Stimulated activated CD4-positive, alpha-beta T cell treated with anti-CD3 and anti-CD28 coated beads, TNF-alpha, amount 100 ng/mL, for 4 hours (primary cell): ENCODE data around the gene ACTRT2.

Experiments used
- DNase-seq, 3 experiments: peaks; one replicate each; pipeline ENCODE4 v3.0.0-alpha.2; 2020; ENCODE audit warnings: low read depth in 3 of 3

ACTRT2 gene

GRCh38 chr1:3021233-3021671 is at the start of gene ACTRT2:
ACTRT2 (plus strand) TSS chr1:3021467; CDS start chr1:3021687, 220 bp downstream.
- no peak for DNase-seq

- no peak for DNase-seq
These were observed 49.7 kb upstream of the ACTRT2 start for GRCh38 chr1:2971609-2972008.

GRCh38 chr1:2972011-2972878 is 49.0 kb upstream of the ACTRT2 start:
- no peak for DNase-seq

- DNase-seq, result no peak
These were observed 48.2 kb upstream of the ACTRT2 start for GRCh38 chr1:2972879-2973575.

- no peak for DNase-seq
These were observed 47.4 kb upstream of the ACTRT2 start for GRCh38 chr1:2973601-2974593.

DNA sequence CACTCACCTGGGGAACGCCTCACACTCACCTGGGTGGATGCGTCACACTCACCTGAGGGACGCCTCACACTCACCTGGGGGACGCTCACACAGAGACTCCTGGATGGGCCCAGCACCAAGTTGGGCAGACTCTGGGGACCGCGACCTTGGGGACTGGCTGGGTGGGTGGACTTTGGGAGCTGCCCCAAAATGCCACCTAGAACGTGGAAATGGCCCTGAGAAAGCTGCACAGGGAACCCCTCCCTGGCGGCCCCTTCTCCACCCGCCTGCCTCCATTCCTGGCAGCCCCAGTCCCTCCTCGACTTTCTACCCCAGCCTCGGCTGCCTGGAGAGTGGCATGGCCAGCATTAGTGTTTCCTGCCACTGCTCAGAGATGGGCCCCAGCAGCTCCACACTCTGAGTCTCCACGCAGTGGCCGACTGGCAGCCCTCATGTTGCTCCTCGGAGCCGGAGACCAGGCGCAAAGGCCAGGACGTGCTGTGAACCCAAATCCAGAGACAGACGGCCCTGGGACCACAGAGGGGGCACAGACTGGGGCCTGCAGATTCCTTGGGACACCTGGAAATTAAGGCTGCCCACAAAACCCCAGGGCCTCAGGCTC is 46.5 kb upstream of the ACTRT2 start:
- DNase-seq, result no peak

DNA sequence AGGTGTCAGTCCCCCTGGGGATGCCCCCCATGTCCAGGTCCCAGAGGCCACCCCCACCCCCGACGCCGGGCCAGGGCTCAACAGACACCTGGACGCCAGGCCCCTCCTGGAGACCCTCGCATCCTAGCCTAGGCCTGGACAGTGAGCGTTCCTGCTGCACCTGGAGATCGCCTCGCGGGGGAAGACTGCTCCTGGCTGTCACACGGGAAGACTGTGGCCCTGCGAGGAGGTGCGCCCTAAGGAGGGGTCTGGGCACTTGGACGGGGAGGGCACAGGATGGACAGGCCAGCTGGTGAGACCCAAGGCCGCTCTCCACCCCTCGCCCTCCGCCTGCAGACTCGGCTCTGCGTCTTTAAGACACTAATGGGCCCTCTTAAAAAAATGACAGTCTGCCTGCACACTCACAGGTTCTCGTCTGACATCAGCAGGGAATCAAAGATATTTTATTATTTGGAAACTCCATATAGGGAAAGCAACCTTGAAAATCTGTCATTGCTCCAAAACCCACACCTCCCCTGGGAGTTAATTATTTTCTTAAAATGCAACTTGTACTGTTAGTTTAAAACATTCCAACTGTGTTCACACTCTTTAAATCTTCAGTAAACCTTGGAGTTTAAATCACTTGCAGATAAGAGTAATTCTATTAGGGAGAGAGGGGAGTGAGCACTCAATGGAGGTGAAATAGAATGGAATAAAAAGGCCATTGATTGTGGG is 45.6 kb upstream of the ACTRT2 start:
- no peak for DNase-seq

GRCh38 chr1:2976180-2976562 is 45.1 kb upstream of the ACTRT2 start:
- DNase-seq, result no peak

- no peak for DNase-seq
These were observed 43.2 kb upstream of the ACTRT2 start for GRCh38 chr1:2977886-2978611.

DNA sequence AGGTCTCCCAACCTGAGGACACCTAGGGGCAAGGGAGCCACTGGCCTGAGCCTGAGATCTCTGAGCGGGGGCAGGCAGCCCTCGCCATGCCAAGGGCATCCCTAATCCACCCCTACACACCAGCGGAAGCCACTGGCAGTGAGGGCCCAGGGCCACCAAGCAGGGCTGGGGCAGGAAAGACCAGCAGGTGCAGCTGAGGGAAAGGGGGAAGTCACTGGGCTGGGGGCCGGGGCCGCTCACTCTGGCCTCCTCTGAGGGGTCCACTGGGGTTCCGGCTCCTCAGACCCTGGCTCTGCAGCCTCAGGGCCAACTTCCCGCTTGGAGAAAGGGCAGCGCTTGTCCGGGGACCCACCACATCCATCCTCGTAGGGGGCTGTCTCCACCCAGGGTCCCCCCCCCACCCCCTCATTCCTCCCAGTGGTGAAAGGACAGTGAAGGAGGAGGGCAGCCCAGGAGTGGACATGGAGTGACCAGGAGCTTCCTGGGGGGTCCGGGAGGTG is 42.5 kb upstream of the ACTRT2 start:
- no peak for DNase-seq

GRCh38 chr1:2979191-2980072 is 41.8 kb upstream of the ACTRT2 start:
- DNase-seq, result no peak

- no peak for DNase-seq
These were observed 41.0 kb upstream of the ACTRT2 start for GRCh38 chr1:2980073-2980791.

GRCh38 chr1:2980849-2981248 is 40.4 kb upstream of the ACTRT2 start:
- no peak for DNase-seq

- no peak for DNase-seq
These were observed 39.9 kb upstream of the ACTRT2 start for GRCh38 chr1:2981388-2981787.

DNA sequence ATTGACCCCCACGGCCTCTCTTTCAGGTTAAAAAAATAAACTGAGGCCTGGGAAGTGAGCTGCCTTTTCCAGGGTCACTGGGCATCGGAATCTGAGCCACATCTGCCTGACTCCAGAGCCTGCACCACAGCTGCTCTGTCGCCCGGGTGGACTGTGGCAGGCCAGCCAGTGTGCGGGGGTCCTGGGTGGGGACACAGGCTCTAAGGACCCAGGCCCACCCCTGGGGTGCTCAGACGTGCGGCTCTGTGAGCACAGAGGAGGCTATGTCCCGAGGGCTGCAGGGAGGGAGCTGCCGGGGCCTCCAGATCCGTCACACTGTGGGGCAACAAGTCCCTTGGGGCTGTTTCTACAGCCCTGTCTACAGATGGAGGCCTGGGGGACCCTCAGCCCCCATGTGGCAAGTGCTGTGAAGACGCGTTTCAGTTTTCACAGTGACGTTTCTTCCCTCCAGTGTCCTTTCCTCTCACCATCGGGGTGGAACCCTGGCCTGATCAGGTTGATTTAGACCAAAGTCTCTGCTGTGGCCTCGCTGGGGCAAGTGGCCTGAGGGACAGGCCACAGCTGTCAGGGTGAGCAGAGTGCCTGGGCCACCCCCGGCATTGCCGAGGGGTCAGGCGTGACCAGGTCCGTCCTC is 39.2 kb upstream of the ACTRT2 start:
- no peak for DNase-seq

- DNase-seq, result no peak
These were observed 38.5 kb upstream of the ACTRT2 start for GRCh38 chr1:2982615-2983318.

DNA sequence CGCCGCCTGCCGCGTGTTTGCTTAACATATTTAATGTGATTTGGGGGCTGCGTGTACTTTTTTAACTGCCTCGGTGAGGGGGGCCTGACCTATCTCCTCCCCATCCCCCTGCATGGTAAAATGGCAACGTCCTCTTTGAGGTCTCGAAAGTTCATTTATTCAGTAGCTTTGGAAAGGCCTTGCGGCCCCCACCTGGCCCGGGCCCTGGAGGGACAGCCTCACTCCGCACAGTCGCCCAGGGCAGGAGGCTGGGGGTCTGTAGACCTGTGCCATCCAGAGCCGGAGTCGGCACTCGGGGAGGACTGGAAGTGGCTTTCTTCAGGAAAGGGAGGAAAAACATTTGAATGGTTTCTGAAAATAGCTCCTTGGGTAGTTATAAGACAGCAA is 38.0 kb upstream of the ACTRT2 start:
- no peak for DNase-seq
